Measurements from ENCODE around the gene ABHD14A. TPM values are rescaled to one million over a fixed set of nuclear protein-coding genes. Genes with fewer than 3 reads are reported as not detected.
"Not testable (repeated sequence)": the region's sequence is repeated elsewhere in the genome, so short reads cannot be mapped to it uniquely, and the experiment has no call there.

Gene ABHD14A
- polyA plus RNA-seq, 4 donors = 4.6 to 17.6 (median 10.4) TPM

DNA sequence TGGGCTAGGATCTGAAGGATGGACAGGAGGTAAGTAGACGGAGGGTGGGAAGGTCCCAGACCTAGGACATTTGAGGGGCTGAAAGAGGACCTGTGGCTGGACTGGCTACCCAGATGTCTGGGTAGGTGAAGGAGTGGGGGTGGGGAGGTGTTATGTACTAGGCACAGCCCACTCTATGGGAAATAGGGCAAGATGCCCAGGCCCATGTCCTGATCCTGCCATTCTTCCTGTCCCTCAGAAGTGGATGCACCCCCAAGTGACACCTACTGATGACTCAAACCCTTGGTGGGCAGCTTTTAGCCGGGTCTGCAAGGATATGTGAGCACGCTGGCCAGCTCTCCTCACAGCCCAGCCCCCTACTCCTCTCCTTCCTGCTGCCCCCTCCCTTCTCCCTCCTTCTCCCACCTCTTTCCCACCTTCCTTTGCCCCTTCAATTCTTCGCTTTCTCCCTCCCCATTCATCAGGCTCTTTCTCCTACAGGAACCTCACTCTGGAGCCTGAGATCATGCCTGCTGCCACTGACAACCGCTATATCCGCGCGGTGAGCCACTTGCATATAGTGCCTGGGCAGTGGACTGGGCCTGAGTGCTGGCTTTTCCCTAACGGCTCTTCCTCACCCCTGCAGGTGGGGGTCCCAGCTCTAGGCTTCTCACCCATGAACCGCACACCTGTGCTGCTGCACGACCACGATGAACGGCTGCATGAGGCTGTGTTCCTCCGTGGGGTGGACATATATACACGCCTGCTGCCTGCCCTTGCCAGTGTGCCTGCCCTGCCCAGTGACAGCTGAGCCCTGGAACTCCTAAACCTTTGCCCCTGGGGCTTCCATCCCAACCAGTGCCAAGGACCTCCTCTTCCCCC lies 13.7 kb downstream of the ABHD14A start:
- 75 to 79% (median 79%) methylated on average over 15 of the region's 15 CpGs for WGBS, 3 donors
- DNase-seq (no peak), FAIRE-seq (no peak)
- peaks cover 0 to 39% (median 0%) of the 10 kb centered on the region in 3 donors for H3K4me1 ChIP-seq (ENCODE audit: control insufficient read depth in 3 of 3, insufficient read depth in 2 of 3, low read depth in 1 of 3, low read length in 2 of 3)
- H3K36me3 ChIP-seq (ENCODE audit: control insufficient read depth in 3 of 3, insufficient read depth in 2 of 3, low read depth in 1 of 3, low read length in 3 of 3) = peaks cover 3 to 75% (median 11%) of the 10 kb centered on the region in 3 donors
- H3K27me3 ChIP-seq (ENCODE audit: control insufficient read depth in 3 of 3, insufficient read depth in 3 of 3, low read length in 3 of 3) = no peaks in the 10 kb centered on the region
- H3K4me3 ChIP-seq (ENCODE audit: low read depth in 1 of 3, low read length in 3 of 3) = no peak overlapping the region
- no peak overlapping the region for H3K27ac ChIP-seq (ENCODE audit: low read depth in 1 of 3, low read length in 2 of 3)
- H3K9me3 ChIP-seq (ENCODE audit: control insufficient read depth in 2 of 2, insufficient read depth in 1 of 2, low read depth in 1 of 2, low read length in 1 of 2) = no peaks in the 10 kb centered on the region

DNA sequence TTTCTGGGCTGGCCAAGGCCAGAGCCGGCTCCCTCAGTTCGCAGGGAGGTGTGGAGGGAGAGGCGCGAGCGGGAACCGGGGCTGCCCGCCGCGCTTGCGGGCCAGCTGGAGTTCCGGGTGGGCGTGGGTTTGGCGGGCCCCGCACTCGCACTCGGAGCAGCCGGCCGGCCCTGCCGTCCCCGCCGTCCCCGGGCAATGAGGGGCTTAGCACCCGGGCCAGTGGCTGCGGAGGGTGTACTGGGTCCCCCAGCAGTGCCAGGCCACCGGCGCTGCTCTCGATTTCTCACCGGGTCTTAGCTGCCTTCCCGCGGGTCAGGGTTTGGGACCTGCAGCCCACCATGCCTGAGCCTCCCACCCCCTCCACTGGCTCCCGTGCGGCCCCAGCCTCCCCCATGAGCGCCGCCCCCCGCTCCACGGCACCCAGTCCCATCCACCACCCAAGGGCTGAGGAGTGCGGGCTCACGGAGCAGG lies 15.7 kb downstream of the ABHD14A start:
- WGBS, 3 donors = 83 to 92% (median 86%) methylated on average over 26 to 38 of the region's 38 CpGs
- H3K4me1 ChIP-seq (ENCODE audit: control insufficient read depth in 3 of 3, insufficient read depth in 2 of 3, low read depth in 1 of 3, low read length in 2 of 3) = peaks cover 0 to 31% (median 2%) of the 10 kb centered on the region in 3 donors

DNA sequence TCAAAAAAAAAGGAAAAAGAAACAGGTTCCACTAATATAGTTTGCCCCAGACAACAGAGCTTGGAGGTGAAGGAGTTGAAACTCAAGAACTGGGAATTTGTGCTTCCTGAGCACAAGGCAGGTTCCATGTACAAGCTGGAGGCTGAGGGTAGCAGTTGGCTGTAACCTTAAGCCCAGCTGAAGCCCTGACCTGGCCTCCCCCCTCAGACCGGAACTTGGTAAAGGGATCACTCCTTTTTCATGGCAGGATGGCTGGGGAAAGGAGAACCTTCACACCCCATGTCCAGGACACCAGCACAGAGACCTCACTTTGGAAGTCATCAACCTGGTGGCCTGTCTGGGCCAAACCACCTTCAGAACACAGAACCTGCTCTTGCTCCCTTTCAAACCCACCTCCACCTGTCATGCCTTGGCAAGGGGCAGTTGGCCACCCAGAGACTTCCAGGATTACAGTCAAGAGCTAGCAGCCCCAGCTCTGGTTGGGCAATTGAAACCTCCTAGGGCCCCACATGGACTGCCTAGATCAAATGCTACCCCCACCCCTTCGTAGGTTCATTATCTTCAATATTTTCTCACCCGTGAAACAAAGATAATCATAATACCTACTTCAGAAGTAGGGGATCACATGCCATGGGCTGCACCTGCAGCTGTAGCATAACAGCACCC lies 17.3 kb downstream of the ABHD14A start:
- Histone ChIP-seq H3K36me3 (ENCODE audit: control insufficient read depth in 3 of 3, insufficient read depth in 2 of 3, low read depth in 1 of 3, low read length in 3 of 3) (peaks cover 6 to 68% (median 16%) of the 10 kb centered on the region in 3 donors), H3K27me3 (ENCODE audit: control insufficient read depth in 3 of 3, insufficient read depth in 3 of 3, low read length in 3 of 3) (no peaks in the 10 kb centered on the region), H3K9me3 (ENCODE audit: control insufficient read depth in 2 of 2, insufficient read depth in 1 of 2, low read depth in 1 of 2, low read length in 1 of 2) (no peaks in the 10 kb centered on the region), H3K4me3 (ENCODE audit: low read depth in 1 of 3, low read length in 3 of 3) (no peak overlapping the region), H3K27ac (ENCODE audit: low read depth in 1 of 3, low read length in 2 of 3) (no peak overlapping the region), H3K4me1 (ENCODE audit: control insufficient read depth in 3 of 3, insufficient read depth in 2 of 3, low read depth in 1 of 3, low read length in 2 of 3) (peaks cover 0 to 15% (median 2%) of the 10 kb centered on the region in 3 donors)
- FAIRE-seq (no peak), DNase-seq (no peak)
- 74 to 83% (median 75%) methylated on average over 3 of the region's 3 CpGs for WGBS, 3 donors

More for the DNA sequence above, 15.7 kb downstream of the ABHD14A start:
- H3K36me3 ChIP-seq (ENCODE audit: control insufficient read depth in 3 of 3, insufficient read depth in 2 of 3, low read depth in 1 of 3, low read length in 3 of 3) = peaks cover 6 to 82% (median 16%) of the 10 kb centered on the region in 3 donors
- not testable (repeated sequence) for H3K27ac ChIP-seq (ENCODE audit: low read depth in 1 of 3, low read length in 2 of 3); FAIRE-seq; DNase-seq; H3K9me3 ChIP-seq (ENCODE audit: control insufficient read depth in 2 of 2, insufficient read depth in 1 of 2, low read depth in 1 of 2, low read length in 1 of 2); H3K27me3 ChIP-seq (ENCODE audit: control insufficient read depth in 3 of 3, insufficient read depth in 3 of 3, low read length in 3 of 3); H3K4me3 ChIP-seq (ENCODE audit: low read depth in 1 of 3, low read length in 3 of 3)

DNA sequence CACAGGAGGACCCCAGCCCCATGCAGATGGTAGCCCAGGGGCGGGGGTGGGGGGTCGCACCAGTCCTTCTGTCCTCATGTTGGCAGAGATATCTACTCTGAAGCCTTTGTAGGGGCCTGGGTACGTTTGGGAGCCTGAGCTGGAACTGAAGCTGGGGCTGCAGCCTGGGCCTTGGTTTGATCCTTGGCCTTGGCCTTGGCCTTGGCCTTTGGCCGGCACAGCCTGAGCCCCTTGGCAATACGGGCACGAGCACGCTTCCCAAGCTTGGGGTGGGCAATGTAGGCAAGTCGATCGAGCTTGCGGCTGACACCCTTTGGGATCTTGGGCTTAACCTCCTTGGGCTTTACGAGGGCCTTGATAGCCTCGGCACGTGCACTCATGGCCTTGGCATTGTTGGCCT lies 18.8 kb downstream of the ABHD14A start:
- DNase-seq; H3K4me3 ChIP-seq (ENCODE audit: low read depth in 1 of 3, low read length in 3 of 3); H3K27me3 ChIP-seq (ENCODE audit: control insufficient read depth in 3 of 3, insufficient read depth in 3 of 3, low read length in 3 of 3); FAIRE-seq; H3K27ac ChIP-seq (ENCODE audit: low read depth in 1 of 3, low read length in 2 of 3); H3K9me3 ChIP-seq (ENCODE audit: control insufficient read depth in 2 of 2, insufficient read depth in 1 of 2, low read depth in 1 of 2, low read length in 1 of 2): not testable (repeated sequence)
- peaks cover 0 to 11% (median 2%) of the 10 kb centered on the region in 3 donors for H3K4me1 ChIP-seq (ENCODE audit: control insufficient read depth in 3 of 3, insufficient read depth in 2 of 3, low read depth in 1 of 3, low read length in 2 of 3)
- H3K36me3 ChIP-seq (ENCODE audit: control insufficient read depth in 3 of 3, insufficient read depth in 2 of 3, low read depth in 1 of 3, low read length in 3 of 3) = peaks cover 6 to 53% (median 13%) of the 10 kb centered on the region in 3 donors
- 61 to 84% (median 61%) methylated on average over 4 to 10 of the region's 13 CpGs for WGBS, 3 donors

DNA sequence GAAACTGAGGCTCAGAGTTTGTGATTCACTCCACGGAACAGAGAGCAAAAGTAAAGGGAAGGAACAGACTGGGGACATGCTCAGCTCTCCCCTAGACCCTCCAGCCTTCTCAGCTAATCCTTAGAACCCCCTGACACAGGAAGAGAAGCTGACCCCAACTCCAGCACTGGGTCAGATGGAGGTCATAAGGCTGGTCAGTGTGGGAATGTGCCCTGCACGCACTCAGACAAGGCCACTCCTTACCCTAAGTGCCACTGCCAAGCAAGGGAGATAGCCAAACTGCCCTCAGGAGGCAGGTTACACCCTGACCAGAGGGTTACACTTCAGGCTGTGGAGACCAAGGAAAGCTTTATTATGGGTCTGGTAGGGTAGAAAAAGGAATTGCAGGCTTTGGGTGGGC lies 19.7 kb downstream of the ABHD14A start:
- Histone ChIP-seq H3K4me3 (ENCODE audit: low read depth in 1 of 3, low read length in 3 of 3) (peak overlapping the region in 2 of 3 donors; percentile 66 to 88), H3K9me3 (ENCODE audit: control insufficient read depth in 2 of 2, insufficient read depth in 1 of 2, low read depth in 1 of 2, low read length in 1 of 2) (no peaks in the 10 kb centered on the region), H3K27me3 (ENCODE audit: control insufficient read depth in 3 of 3, insufficient read depth in 3 of 3, low read length in 3 of 3) (no peaks in the 10 kb centered on the region), H3K36me3 (ENCODE audit: control insufficient read depth in 3 of 3, insufficient read depth in 2 of 3, low read depth in 1 of 3, low read length in 3 of 3) (peaks cover 6 to 44% (median 9%) of the 10 kb centered on the region in 3 donors), H3K27ac (ENCODE audit: low read depth in 1 of 3, low read length in 2 of 3) (peak overlapping the region in 2 of 3 donors; percentile 85 to 86), H3K4me1 (ENCODE audit: control insufficient read depth in 3 of 3, insufficient read depth in 2 of 3, low read depth in 1 of 3, low read length in 2 of 3) (peaks cover 0 to 11% (median 2%) of the 10 kb centered on the region in 3 donors)
- FAIRE-seq = no peak
- DNase-seq = no peak
- WGBS, 3 donors = 61 to 74% (median 61%) methylated on average over 2 of the region's 2 CpGs

DNA sequence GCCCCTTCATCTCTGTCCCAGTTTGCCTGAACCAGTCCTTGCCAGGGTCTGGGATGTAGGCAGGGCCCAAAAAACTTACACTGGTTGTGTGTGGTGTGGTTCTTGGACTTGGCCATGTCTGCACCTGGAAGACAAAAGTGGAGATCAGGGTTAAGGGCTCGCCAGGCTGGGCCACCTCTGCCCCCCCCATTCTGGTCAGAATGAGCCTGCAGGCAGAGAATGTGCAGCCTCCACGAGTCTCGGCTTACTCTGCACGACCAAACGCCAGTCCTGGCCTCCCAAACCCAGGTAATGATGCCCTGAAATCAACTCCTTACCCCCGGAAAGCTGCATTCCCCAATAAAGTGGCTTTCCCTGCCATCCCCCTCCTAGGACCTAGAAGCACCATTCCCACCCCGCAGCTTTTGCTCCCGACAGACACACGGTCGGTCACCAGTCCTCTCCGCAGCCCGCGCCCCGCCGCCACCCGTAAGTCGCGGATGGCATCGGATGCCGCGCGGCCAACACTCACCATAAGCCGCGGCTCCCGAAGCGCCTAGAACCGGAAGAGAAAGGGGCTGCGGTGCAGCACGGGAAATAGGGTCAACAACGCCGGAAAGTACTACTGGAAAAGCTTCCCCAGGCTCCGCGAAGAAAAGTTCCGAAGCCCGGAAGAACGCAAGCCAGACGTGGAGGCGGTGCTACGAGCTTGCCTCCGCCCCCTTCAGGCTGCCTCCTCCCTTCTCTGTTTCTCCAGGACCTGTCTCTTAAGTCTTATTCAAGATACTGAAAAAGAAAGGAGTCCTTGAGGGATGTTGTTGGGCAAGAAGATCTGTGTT lies 20.7 kb downstream of the ABHD14A start, which contains the start of gene RPL29:
RPL29 (minus strand) TSS at position 550 of the 818 bp plus-strand sequence; CDS start at position 116, 434 bp downstream.
- peak within 1 kb of the TSS; percentile 68 to 86 (median 85) for H3K27ac ChIP-seq (ENCODE audit: low read depth in 1 of 3, low read length in 2 of 3)
- WGBS, 3 donors = 0% methylated on average over 40 of the region's 40 CpGs
- H3K27me3 ChIP-seq (ENCODE audit: control insufficient read depth in 3 of 3, insufficient read depth in 3 of 3, low read length in 3 of 3) = no peaks in the 10 kb centered on the region

DNA sequence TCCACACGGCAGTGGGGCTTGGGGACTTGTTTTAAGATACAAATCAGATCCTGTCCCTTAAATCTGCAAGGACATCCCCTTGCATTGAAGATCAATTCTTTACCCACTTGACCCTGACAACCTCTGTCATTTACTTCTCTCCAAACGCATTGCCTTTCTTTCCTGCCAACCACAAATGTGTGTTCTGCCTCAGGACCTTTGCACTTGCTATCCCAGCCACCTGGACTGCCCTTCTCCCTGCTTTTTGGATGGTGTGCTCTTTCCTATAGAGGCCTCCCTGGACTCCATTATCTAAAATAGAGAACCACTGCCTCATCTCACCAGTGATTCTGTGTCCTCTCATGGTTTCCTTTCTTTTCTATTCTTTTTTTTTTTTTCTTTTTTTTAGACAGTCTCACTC lies 22.3 kb downstream of the ABHD14A start:
- no peak for FAIRE-seq
- Histone ChIP-seq H3K4me3 (ENCODE audit: low read depth in 1 of 3, low read length in 3 of 3) (no peak overlapping the region), H3K36me3 (ENCODE audit: control insufficient read depth in 3 of 3, insufficient read depth in 2 of 3, low read depth in 1 of 3, low read length in 3 of 3) (peaks cover 6 to 31% (median 9%) of the 10 kb centered on the region in 3 donors), H3K27me3 (ENCODE audit: control insufficient read depth in 3 of 3, insufficient read depth in 3 of 3, low read length in 3 of 3) (no peaks in the 10 kb centered on the region), H3K4me1 (ENCODE audit: control insufficient read depth in 3 of 3, insufficient read depth in 2 of 3, low read depth in 1 of 3, low read length in 2 of 3) (peaks cover 0 to 14% (median 2%) of the 10 kb centered on the region in 3 donors), H3K9me3 (ENCODE audit: control insufficient read depth in 2 of 2, insufficient read depth in 1 of 2, low read depth in 1 of 2, low read length in 1 of 2) (no peaks in the 10 kb centered on the region), H3K27ac (ENCODE audit: low read depth in 1 of 3, low read length in 2 of 3) (no peak overlapping the region)
- DNase-seq = no peak
- 34 to 61% (median 43%) methylated on average over 2 of the region's 2 CpGs for WGBS, 3 donors

More for the DNA sequence above, 20.7 kb downstream of the ABHD14A start, which contains the start of gene RPL29:
- Histone ChIP-seq H3K36me3 (ENCODE audit: control insufficient read depth in 3 of 3, insufficient read depth in 2 of 3, low read depth in 1 of 3, low read length in 3 of 3) (peaks cover 6 to 41% (median 9%) of the 10 kb centered on the region in 3 donors), H3K9me3 (ENCODE audit: control insufficient read depth in 2 of 2, insufficient read depth in 1 of 2, low read depth in 1 of 2, low read length in 1 of 2) (no peaks in the 10 kb centered on the region), H3K4me3 (ENCODE audit: low read depth in 1 of 3, low read length in 3 of 3) (peak within 1 kb of the TSS; percentile 63 to 88 (median 66)), H3K4me1 (ENCODE audit: control insufficient read depth in 3 of 3, insufficient read depth in 2 of 3, low read depth in 1 of 3, low read length in 2 of 3) (peaks cover 0 to 11% (median 2%) of the 10 kb centered on the region in 3 donors)
- DNase-seq = peak; percentile 96 to 98
- FAIRE-seq = no peak
